Thyroid gland (tissue), 4 donors: ENCODE measurements around the gene DEFB132. TPM values are rescaled to one million over a fixed set of nuclear protein-coding genes. Genes with fewer than 3 reads are reported as not detected.

Experiments
- DNase-seq, 2 donors: peaks; one replicate each; pipeline ENCODE4 v3.0.0-alpha.2; 2019
- H3K27ac ChIP-seq, 3 donors: fragments of 200-600 bp; sonication (generic); 1 replicate in 2 of 3; 2 replicates in 1 of 3; pipeline ENCODE4 v1.5.1; 2016 to 2019; ENCODE audit warnings: mild to moderate bottlenecking in 1 of 3, moderate library complexity in 1 of 3
- H3K27me3 ChIP-seq: fragments of 200-600 bp; sonication (generic); one replicate; pipeline ENCODE4 v1.5.1; 2019
- H3K36me3 ChIP-seq, 2 donors: fragments of 200-600 bp; sonication (generic); one replicate each; pipeline ENCODE4 v1.5.1; 2016 to 2019
- H3K4me1 ChIP-seq, 2 donors: fragments of 200-600 bp; sonication (generic); one replicate each; pipeline ENCODE4 v1.5.1; 2017 to 2019
- H3K4me3 ChIP-seq, 3 donors: fragments of 200-600 bp; sonication (generic); replicated peaks in 1 of 3; 1 replicate in 2 of 3; 2 replicates in 1 of 3; pipeline ENCODE4 v1.5.1; 2016; ENCODE audit warnings: mild to moderate bottlenecking in 1 of 3
- H3K9me3 ChIP-seq: fragments of 200-600 bp; sonication (generic); one replicate; pipeline ENCODE4 v1.5.1; 2017
- POLR2A ChIP-seq, 2 donors: fragments of 450-650 bp; IDR thresholded peaks; one replicate each; pipeline ENCODE4 v1.6.1; 2017; ENCODE audit warnings: antibody characterized with exemption in 2 of 2, mild to moderate bottlenecking in 2 of 2, moderate library complexity in 1 of 2
- WGBS, 2 donors: methylation state at CpG; one replicate each; pipeline ENCODE4 v1.1.5; 2017; 5-methylcytosine and 5-hydroxymethylcytosine counted together
- intact Hi-C: fragments of 100-400 bp; cut with DNase I; formaldehyde crosslinking; loops from one replicate; pipeline ENCODE4 v1.15.1; 2023
- total RNA-seq, 4 donors: library from RNA; depleted of rRNA; stranded (reverse); fragments of >200 nt; gene quantifications; one replicate each; pipeline ENCODE4 v1.2.3, GENCODE V29; 2016
- TF ChIP-seq, protein P1 (sequence below), 6 experiments: fragments of 200-600 bp in 3 of 6; fragments of 450-650 bp in 3 of 6; sonication (generic) in 3 of 6; IDR thresholded peaks; one replicate each; pipeline ENCODE4 v1.5.1; 2016 to 2019; ENCODE audit warnings: antibody characterized with exemption in 6 of 6, mild to moderate bottlenecking in 2 of 6, inconsistent platforms in 1 of 6, moderate library complexity in 1 of 6

The DEFB132 gene, protein sequence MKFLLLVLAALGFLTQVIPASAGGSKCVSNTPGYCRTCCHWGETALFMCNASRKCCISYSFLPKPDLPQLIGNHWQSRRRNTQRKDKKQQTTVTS
- not detected for total RNA-seq

DNA sequence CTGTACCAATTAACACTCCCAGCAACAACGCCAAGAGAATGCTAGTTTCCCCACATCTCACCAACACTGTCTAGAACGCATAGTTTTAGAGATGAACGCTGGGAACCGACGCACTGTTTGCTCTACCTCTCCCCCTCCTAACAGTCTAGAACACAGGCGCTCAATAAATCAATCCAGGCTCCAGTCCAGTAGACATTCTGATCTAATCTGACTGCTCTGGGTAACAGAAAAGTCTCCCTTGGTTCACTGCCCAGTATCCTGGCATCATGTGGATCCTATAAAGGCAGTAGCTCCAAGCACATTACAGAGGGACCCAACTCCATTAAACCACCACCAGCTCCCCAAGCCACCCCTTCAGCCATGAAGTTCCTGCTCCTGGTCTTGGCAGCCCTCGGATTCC lies at the start of gene DEFB132:
Gene DEFB132 (plus strand): TSS at position 306 of the 400 bp plus-strand sequence. CDS start 55 bp downstream, at position 361.
- DNase-seq: no peak
- WGBS, 2 donors: 73 to 86% methylated on average over 7 of the region's 7 CpGs
- Histone ChIP-seq H3K4me3 (no peak within 1 kb of the TSS), H3K9me3 (no peaks in the 10 kb centered on the region), H3K36me3 (no peaks in the 10 kb centered on the region), H3K27ac (no peak within 1 kb of the TSS), H3K27me3 (no peaks in the 10 kb centered on the region), H3K4me1 (no peaks in the 10 kb centered on the region)
- TF ChIP-seq, protein P1, sequence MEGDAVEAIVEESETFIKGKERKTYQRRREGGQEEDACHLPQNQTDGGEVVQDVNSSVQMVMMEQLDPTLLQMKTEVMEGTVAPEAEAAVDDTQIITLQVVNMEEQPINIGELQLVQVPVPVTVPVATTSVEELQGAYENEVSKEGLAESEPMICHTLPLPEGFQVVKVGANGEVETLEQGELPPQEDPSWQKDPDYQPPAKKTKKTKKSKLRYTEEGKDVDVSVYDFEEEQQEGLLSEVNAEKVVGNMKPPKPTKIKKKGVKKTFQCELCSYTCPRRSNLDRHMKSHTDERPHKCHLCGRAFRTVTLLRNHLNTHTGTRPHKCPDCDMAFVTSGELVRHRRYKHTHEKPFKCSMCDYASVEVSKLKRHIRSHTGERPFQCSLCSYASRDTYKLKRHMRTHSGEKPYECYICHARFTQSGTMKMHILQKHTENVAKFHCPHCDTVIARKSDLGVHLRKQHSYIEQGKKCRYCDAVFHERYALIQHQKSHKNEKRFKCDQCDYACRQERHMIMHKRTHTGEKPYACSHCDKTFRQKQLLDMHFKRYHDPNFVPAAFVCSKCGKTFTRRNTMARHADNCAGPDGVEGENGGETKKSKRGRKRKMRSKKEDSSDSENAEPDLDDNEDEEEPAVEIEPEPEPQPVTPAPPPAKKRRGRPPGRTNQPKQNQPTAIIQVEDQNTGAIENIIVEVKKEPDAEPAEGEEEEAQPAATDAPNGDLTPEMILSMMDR (IDR thresholded peaks at IDR 0.05): no peak
- no peak for TF ChIP-seq POLR2A (IDR thresholded peaks at IDR 0.05)
- intact Hi-C loops: no loop called here

DNA sequence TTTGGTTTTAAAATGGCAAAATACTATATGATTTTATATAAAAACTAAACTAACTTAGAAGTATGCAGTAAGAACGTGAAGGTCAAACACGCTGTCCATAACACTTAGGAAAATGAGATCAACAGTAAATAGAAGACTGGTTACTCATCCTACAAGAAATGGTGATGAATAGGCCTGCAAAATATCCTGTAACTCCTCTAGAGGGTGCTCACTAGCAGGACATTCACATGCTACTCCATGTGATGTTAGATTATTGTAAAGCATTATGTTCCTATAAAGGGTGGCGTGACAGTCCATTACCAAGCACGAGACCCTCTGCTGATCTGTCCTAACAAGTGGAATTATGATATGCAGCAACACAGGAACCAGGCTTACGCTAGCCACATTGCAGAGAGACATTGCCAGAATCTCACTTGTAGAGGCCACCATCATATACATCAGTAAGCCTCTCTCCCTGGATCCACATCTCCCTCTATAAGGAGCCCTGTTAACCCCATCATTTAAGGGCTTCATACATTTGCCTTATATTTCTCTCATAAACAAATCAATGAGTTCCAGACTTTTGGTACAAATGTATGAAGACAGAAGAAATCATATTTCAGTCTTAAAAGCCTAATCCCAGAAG lies 48.5 kb upstream of the DEFB132 start:
- 41 to 43% methylated on average over 5 of the region's 5 CpGs for WGBS, 2 donors
- Histone ChIP-seq H3K4me1 (no peaks in the 10 kb centered on the region), H3K27me3 (no peaks in the 10 kb centered on the region), H3K9me3 (no peaks in the 10 kb centered on the region), H3K27ac (no peak overlapping the region), H3K4me3 (no peak overlapping the region), H3K36me3 (no peaks in the 10 kb centered on the region)
- TF ChIP-seq POLR2A (IDR thresholded peaks at IDR 0.05): no peak
- TF ChIP-seq, protein P1 (IDR thresholded peaks at IDR 0.05): peak in 3 of 6 experiments; percentile 30 to 53 (median 46)
- DNase-seq: no peak
- intact Hi-C loops: no loop called here

- Histone ChIP-seq H3K27me3 (no peaks in the 10 kb centered on the region), H3K36me3 (no peaks in the 10 kb centered on the region), H3K4me3 (no peak overlapping the region), H3K9me3 (no peaks in the 10 kb centered on the region), H3K4me1 (no peaks in the 10 kb centered on the region), H3K27ac (no peak overlapping the region)
- 32 to 38% methylated on average over 7 of the region's 7 CpGs for WGBS, 2 donors
- peak; percentile 42 to 53 for DNase-seq
- TF ChIP-seq, protein P1 (IDR thresholded peaks at IDR 0.05): no peak
- TF ChIP-seq POLR2A (IDR thresholded peaks at IDR 0.05): no peak
- intact Hi-C loops: no loop called here
These were observed 46.6 kb upstream of the DEFB132 start for GRCh38 chr20:210809-211502.

- no peak for TF ChIP-seq POLR2A (IDR thresholded peaks at IDR 0.05)
- TF ChIP-seq, protein P1 (IDR thresholded peaks at IDR 0.05): no peak
- Histone ChIP-seq H3K27ac (no peak overlapping the region), H3K36me3 (no peaks in the 10 kb centered on the region), H3K27me3 (no peaks in the 10 kb centered on the region), H3K4me1 (no peaks in the 10 kb centered on the region), H3K4me3 (no peak overlapping the region), H3K9me3 (no peaks in the 10 kb centered on the region)
- DNase-seq: no peak
- 73 to 77% methylated on average over 2 of the region's 2 CpGs for WGBS, 2 donors
- intact Hi-C loops: no loop called here
These were observed 43.1 kb upstream of the DEFB132 start for GRCh38 chr20:214383-214782.

DNA sequence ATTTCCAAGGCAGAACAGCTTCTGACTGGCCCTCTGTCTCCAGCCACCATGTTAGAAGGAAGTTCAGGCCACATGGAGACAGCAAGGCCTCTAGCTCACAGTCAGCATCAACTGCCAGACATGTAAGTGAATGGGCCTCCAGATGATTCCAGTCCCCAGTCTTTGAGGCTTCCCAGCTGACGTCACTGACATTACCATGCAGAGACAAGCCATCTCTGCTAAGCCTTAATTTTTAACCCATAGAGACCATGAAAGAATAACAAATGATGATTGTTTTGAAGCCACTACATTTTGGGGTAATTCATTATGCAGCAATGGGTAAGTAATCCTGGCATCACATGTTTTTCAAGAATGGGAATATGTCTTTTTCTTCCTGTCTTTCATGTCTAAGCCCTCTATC lies 41.7 kb upstream of the DEFB132 start:
- Histone ChIP-seq H3K27ac (no peak overlapping the region), H3K27me3 (no peaks in the 10 kb centered on the region), H3K4me3 (no peak overlapping the region), H3K4me1 (no peaks in the 10 kb centered on the region), H3K9me3 (no peaks in the 10 kb centered on the region), H3K36me3 (no peaks in the 10 kb centered on the region)
- 65 to 83% methylated on average over 1 of the region's 1 CpG for WGBS, 2 donors
- intact Hi-C loops: no loop called here
- no peak for DNase-seq
- TF ChIP-seq, protein P1 (IDR thresholded peaks at IDR 0.05): no peak
- no peak for TF ChIP-seq POLR2A (IDR thresholded peaks at IDR 0.05)
